HG03045 (cell line): ENCODE measurements around the gene TNRC18.
"Not testable (repeated sequence)": the region's sequence is repeated elsewhere in the genome, so short reads cannot be mapped to it uniquely, and the experiment has no call there.

ENCODE experiments used
- ATAC-seq: cut with Tn5 transposase; IDR thresholded peaks from one replicate; pipeline ENCODE4 v1.9.1; 2021; ENCODE audit warnings: mild to moderate bottlenecking, moderate library complexity; ENCODE audit not compliant: unreplicated experiment

Gene TNRC18

GRCh38 chr7:5423306-5423975 lies at the start of gene TNRC18:
Gene TNRC18 (minus strand): TSS chr7:5423834. CDS start chr7:5421246, 2,588 bp downstream.
- ATAC-seq = no peak

- no peak for ATAC-seq
Measured at GRCh38 chr7:5472432-5473315, 49.0 kb upstream of the TNRC18 start.

- not testable (repeated sequence) for ATAC-seq
Measured at GRCh38 chr7:5471623-5472022, 48.0 kb upstream of the TNRC18 start.

- ATAC-seq = no peak
Measured at GRCh38 chr7:5470816-5471215, 47.2 kb upstream of the TNRC18 start.

- ATAC-seq = no peak
Measured at GRCh38 chr7:5470167-5470532, 46.5 kb upstream of the TNRC18 start.

GRCh38 chr7:5469375-5470166 lies 45.9 kb upstream of the TNRC18 start:
- no peak for ATAC-seq

- ATAC-seq = no peak
Measured at GRCh38 chr7:5467645-5468044, 44.0 kb upstream of the TNRC18 start.

- ATAC-seq = no peak
Measured at GRCh38 chr7:5466551-5466950, 42.9 kb upstream of the TNRC18 start.

GRCh38 chr7:5463031-5463430 lies 39.4 kb upstream of the TNRC18 start:
- ATAC-seq = no peak

- ATAC-seq = no peak
Measured at GRCh38 chr7:5462216-5462615, 38.6 kb upstream of the TNRC18 start.

GRCh38 chr7:5458921-5459480 lies 35.4 kb upstream of the TNRC18 start:
- no peak for ATAC-seq

- ATAC-seq = no peak
Measured at GRCh38 chr7:5457245-5457735, 33.7 kb upstream of the TNRC18 start.

GRCh38 chr7:5456409-5456808 lies 32.8 kb upstream of the TNRC18 start:
- no peak for ATAC-seq

- ATAC-seq = no peak
Measured at GRCh38 chr7:5455581-5456219, 32.1 kb upstream of the TNRC18 start.

GRCh38 chr7:5455175-5455574 lies 31.5 kb upstream of the TNRC18 start:
- ATAC-seq = no peak

- ATAC-seq = no peak
Measured at GRCh38 chr7:5454485-5454884, 30.9 kb upstream of the TNRC18 start.

- no peak for ATAC-seq
Measured at GRCh38 chr7:5453566-5454075, 30.0 kb upstream of the TNRC18 start.

- ATAC-seq = no peak
Measured at GRCh38 chr7:5452937-5453540, 29.4 kb upstream of the TNRC18 start.

- ATAC-seq = no peak
Measured at GRCh38 chr7:5452470-5452899, 28.9 kb upstream of the TNRC18 start.

GRCh38 chr7:5451391-5451790 lies 27.8 kb upstream of the TNRC18 start:
- no peak for ATAC-seq
